Fibroblast of villous mesenchyme (primary cell): ENCODE measurements around the gene PPP1R1C. TPM values are rescaled to one million over a fixed set of nuclear protein-coding genes. Genes with fewer than 3 reads are reported as not detected.

Experiments used
- DNase-seq: peaks from one replicate; pipeline ENCODE4 v3.0.0-alpha.2; 2010; ENCODE audit warnings: low read depth
- H3K4me3 ChIP-seq: 2 replicates; pipeline ENCODE4 v1.5.1; 2011; ENCODE audit warnings: low read depth, mild to moderate bottlenecking, low read length
- CTCF ChIP-seq: IDR thresholded peaks from 2 replicates; pipeline ENCODE4 v1.5.1; 2012; ENCODE audit warnings: low read depth, mild to moderate bottlenecking, low read length; ENCODE audit not compliant: insufficient read depth
- total RNA-seq: library from RNA; depleted of rRNA; stranded (reverse); fragments of >200 nt; gene quantifications from 2 replicates; pipeline ENCODE4 v1.2.3, GENCODE V29; 2012

The PPP1R1C gene
- total RNA-seq, 1 donor, result 2.2 TPM

- DNase-seq, result no peak
These were observed 76.8 kb downstream of the PPP1R1C start for GRCh38 chr2:182062329-182062972.

GRCh38 chr2:182064019-182064778 is 78.5 kb downstream of the PPP1R1C start:
- no peak for DNase-seq
- TF ChIP-seq CTCF, result no peak
- no peak overlapping the region for H3K4me3 ChIP-seq

More at GRCh38 chr2:182062329-182062972, 76.8 kb downstream of the PPP1R1C start:
- TF ChIP-seq CTCF, result no peak
- H3K4me3 ChIP-seq, result no peak overlapping the region

- no peak for TF ChIP-seq CTCF
- peak; percentile 96 for DNase-seq
- H3K4me3 ChIP-seq, result no peak overlapping the region
These were observed 80.9 kb downstream of the PPP1R1C start for GRCh38 chr2:182066400-182067087.

- no peak for DNase-seq
- no peak for TF ChIP-seq CTCF
- H3K4me3 ChIP-seq, result no peak overlapping the region
These were observed 81.7 kb downstream of the PPP1R1C start for GRCh38 chr2:182067393-182067792.

- no peak overlapping the region for H3K4me3 ChIP-seq
- no peak for TF ChIP-seq CTCF
- DNase-seq, result peak; percentile 47
These were observed 83.2 kb downstream of the PPP1R1C start for GRCh38 chr2:182068811-182069210.

- no peak overlapping the region for H3K4me3 ChIP-seq
These were observed 83.8 kb downstream of the PPP1R1C start for GRCh38 chr2:182069416-182069815.

More at GRCh38 chr2:182069416-182069815, 83.8 kb downstream of the PPP1R1C start:
- no peak for TF ChIP-seq CTCF
- DNase-seq, result no peak
